ENCODE measurements around the gene OSBPL1A. TPM values are rescaled to one million over a fixed set of nuclear protein-coding genes. Genes with fewer than 3 reads are reported as not detected.
"Not testable (repeated sequence)": the region's sequence is repeated elsewhere in the genome, so short reads cannot be mapped to it uniquely, and the experiment has no call there.

Gene OSBPL1A
- total RNA-seq, 2 donors from 2014 or later: 39.8 to 50.7 TPM

DNA sequence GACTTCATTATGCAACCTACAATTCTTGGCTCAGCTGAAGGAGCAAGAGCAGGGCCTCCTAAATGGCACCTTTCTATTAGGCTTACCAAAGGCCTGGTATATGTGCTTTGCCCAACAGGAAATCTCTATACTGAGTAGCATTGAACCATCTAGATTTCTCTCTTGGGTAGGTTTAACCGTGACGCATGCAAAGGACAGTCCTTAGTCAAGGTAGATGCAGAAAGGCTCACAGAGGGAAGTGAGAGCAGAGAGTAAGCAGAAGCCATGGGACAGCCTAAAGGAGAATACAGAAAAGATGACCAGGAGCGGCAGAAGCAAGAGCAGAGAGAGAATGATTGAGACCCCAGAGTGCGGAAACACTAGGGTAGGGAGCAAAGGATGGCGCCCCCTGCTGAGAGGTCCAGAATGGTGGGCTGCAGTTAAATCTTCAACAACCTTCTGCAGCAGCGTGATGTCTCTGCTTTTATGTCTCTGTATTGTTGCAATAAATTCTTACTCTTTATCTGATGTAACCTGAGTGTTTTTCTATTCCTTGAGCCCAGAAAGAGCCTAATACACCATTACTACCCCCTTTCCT, 4.7 kb upstream of the OSBPL1A start:
- intact Hi-C loops (cut with DNase I, micrococcal nuclease): no loop called here

GRCh38 chr18:24400587-24400986, 3.0 kb upstream of the OSBPL1A start:
- intact Hi-C loops (cut with DNase I, micrococcal nuclease): no loop called here
- DNase-seq (no peak), ATAC-seq (no peak)

More for the DNA sequence above, 4.7 kb upstream of the OSBPL1A start:
- ATAC-seq (no peak), DNase-seq (peak in 1 of 2 donors; percentile 13)

GRCh38 chr18:24398540-24398939, 916 bp upstream of the OSBPL1A start:
- intact Hi-C loops (cut with DNase I, micrococcal nuclease): no loop called here
- peak; percentile 17 to 29 for DNase-seq
- no peak for ATAC-seq

- intact Hi-C loops (cut with DNase I, micrococcal nuclease): no loop called here
- ATAC-seq (peak; percentile 54), DNase-seq (peak; percentile 52 to 70)
Observed at GRCh38 chr18:24397131-24397693, 412 bp downstream of the OSBPL1A start.

- intact Hi-C loops (cut with DNase I, micrococcal nuclease): no loop called here
- DNase-seq (no peak), ATAC-seq (no peak)
Observed at GRCh38 chr18:24396082-24396633, 1.5 kb downstream of the OSBPL1A start.

DNA sequence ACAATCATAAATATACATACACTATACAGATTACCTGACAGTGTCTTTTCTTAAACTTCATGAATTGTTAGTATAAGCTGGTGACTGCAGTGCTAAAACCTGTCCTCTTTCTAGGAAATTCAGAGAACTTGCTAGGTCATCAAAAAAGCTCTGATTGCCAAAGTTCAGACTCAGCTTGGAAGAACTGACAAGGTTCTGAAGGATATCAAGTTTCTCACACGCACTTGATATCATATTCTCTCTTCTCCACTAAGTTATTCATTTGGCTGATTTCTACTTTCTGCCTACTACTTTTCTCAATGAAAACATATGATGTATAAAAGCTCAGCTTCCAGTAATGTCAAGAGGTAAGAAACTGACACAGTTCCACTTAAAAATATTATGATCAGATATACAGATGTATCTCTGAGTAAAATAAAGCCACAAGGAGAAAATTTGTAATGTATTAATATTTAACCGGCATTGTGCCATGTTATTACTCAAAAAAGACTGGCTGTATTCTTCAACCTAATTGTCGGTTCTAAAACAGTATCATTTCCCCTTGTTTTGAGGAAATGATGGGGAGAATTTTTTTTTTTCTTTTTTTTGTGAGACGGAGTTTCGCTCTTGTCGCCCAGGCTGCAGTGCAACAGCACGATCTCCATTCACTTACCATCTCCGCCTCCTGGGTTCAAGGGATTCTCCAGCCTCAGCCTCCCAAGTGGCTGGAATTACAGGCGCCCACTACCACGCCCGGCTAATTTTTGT, 2.4 kb downstream of the OSBPL1A start:
- DNase-seq: no peak
- ATAC-seq: no peak
- intact Hi-C loops (cut with DNase I, micrococcal nuclease): no loop called here

GRCh38 chr18:24388957-24389356, 8.7 kb downstream of the OSBPL1A start:
- DNase-seq: no peak
- intact Hi-C loops (cut with DNase I, micrococcal nuclease): no loop called here
- no peak for ATAC-seq

DNA sequence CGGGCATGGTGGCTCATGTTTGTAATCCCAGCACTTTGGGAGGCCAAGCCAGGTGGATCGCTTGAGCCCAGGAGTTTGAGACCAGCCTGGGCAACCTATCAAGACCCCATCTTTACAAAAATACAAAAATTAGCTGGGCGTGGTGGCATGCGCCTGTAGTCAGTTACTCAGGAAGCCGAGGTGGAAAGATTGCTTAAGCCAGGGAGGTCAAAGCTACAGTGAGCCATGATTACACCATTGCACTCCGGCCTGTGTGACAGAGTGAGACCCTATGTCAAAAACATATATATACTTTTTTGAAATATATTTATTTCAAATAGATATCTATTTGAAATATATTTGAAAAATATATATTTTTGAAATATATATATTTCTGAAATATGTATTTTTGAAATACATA, 10.9 kb downstream of the OSBPL1A start:
- ATAC-seq (no peak), DNase-seq (no peak)
- intact Hi-C loops (cut with DNase I, micrococcal nuclease): no loop called here

- peak; percentile 24 for ATAC-seq
- no peak for DNase-seq
- intact Hi-C loops (cut with DNase I, micrococcal nuclease): no loop called here
Observed at GRCh38 chr18:24381126-24381525, 16.5 kb downstream of the OSBPL1A start.

DNA sequence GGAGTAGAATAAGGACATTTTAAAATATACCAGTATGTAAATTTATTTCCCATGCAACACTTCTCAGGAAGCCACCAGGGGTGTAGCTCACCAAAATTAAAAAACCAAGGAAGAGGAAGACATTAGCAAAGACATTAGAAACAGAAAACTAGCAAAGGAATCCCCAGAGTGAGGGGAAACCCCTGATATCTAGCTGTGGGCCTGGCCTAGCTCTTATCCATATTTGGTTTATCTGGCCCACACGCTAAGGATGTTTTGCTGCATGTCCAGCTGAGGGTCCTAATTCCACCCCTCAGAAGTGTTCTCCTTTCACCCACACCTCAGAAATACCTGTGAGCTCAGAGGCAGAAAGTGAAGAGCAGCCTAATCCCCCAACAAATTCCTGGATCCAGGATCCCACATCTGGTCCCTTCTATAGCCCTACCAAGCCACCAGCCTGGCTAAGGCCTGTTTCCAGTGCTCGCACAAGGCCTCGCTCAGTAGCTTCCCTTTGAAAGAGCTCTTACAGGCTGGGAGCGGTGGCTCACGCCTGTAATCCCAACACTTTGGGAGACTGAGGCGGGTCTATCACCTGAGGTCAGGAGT, 17.4 kb downstream of the OSBPL1A start:
- ATAC-seq (no peak), DNase-seq (no peak)
- intact Hi-C loops (cut with DNase I, micrococcal nuclease): no loop called here

- intact Hi-C loops (cut with DNase I, micrococcal nuclease): no loop called here
- ATAC-seq (no peak), DNase-seq (no peak)
Observed at GRCh38 chr18:24378598-24378997, 19.0 kb downstream of the OSBPL1A start.

GRCh38 chr18:24376531-24376930, 21.1 kb downstream of the OSBPL1A start:
- intact Hi-C loops (cut with DNase I, micrococcal nuclease); ATAC-seq; DNase-seq: not testable (repeated sequence)

- no peak for DNase-seq
- ATAC-seq: no peak
- intact Hi-C loops (cut with DNase I, micrococcal nuclease): no loop called here
Observed at GRCh38 chr18:24373328-24373727, 24.3 kb downstream of the OSBPL1A start.

DNA sequence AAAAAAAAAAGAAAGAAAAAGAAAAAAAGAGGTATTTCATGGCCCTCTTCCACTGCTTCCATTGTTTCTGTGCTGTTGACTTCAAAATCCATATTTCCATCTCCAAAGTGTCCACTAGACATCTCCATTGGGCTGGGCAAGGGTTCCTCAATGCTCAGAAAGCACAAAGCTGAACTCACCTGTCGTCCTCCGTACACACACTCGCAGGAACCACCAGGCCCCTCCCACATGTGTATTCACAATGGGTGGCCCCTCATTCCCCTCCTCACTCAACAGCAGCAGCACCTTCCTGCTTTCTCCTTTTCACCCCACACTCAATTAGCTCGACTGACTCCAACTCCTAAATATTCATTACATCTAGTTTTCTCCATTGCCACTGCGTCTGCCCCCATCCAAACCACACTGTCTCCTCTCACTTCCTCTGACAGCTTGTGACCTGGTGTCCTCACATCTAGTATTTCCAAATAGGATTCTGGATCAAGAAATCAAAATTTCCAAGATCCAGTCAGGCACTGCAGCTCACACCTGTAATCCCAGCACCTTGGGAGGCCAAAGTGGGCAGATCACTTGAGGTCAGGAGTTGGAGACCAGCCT, 25.2 kb downstream of the OSBPL1A start:
- DNase-seq (no peak), ATAC-seq (no peak)
- intact Hi-C loops (cut with DNase I, micrococcal nuclease): no loop called here

DNA sequence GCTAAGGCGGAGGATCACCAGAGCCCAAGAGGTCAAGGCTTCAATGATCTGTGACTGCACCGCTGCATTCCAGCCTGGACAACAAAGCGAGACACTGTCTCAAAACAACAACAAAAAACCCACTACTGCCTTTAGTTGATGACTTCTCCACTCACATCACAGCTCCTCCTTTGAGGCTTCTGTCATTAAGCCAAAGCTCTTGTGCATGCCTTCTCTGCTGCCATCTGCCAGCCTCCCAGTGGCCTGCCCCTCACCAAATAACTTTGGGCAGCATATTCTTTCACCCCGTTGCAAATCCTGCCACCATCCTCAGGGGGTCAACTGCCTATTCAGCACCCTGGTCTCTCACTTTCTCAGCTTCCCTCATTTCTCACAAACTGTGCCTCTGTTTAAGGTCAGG, 27.5 kb downstream of the OSBPL1A start:
- intact Hi-C loops (cut with DNase I, micrococcal nuclease): no loop called here
- DNase-seq (no peak), ATAC-seq (no peak)

GRCh38 chr18:24369426-24369825, 28.2 kb downstream of the OSBPL1A start:
- intact Hi-C loops (cut with DNase I, micrococcal nuclease): no loop called here
- DNase-seq (no peak), ATAC-seq (no peak)

- ATAC-seq: no peak
- DNase-seq: no peak
- intact Hi-C loops (cut with DNase I, micrococcal nuclease): no loop called here
Observed at GRCh38 chr18:24368749-24369148, 28.9 kb downstream of the OSBPL1A start.

GRCh38 chr18:24366328-24366727, 31.3 kb downstream of the OSBPL1A start:
- intact Hi-C loops (cut with DNase I, micrococcal nuclease): no loop called here
- ATAC-seq (no peak), DNase-seq (no peak)

- DNase-seq: no peak
- ATAC-seq: no peak
- intact Hi-C loops (cut with DNase I, micrococcal nuclease): no loop called here
Observed at GRCh38 chr18:24364177-24364576, 33.4 kb downstream of the OSBPL1A start.

Data from left colon (tissue), 2 donors.